Testis (tissue), 2 donors: ENCODE data around the gene ZNRF2.

Experiments
- POLR2A ChIP-seq: fragments of 450-650 bp; IDR thresholded peaks from one replicate; pipeline ENCODE4 v1.6.1; 2017; ENCODE audit warnings: antibody characterized with exemption, mild to moderate bottlenecking, moderate library complexity
- TF ChIP-seq, protein P1 (sequence below), 3 experiments: fragments of 450-650 bp in 2 of 3; fragments of 200-600 bp in 1 of 3; sonication (generic) in 1 of 3; IDR thresholded peaks; one replicate each; pipeline ENCODE4 v1.5.1; 2016 to 2019; ENCODE audit warnings: antibody characterized with exemption in 3 of 3, mild to moderate bottlenecking in 2 of 3, moderate library complexity in 1 of 3

DNA sequence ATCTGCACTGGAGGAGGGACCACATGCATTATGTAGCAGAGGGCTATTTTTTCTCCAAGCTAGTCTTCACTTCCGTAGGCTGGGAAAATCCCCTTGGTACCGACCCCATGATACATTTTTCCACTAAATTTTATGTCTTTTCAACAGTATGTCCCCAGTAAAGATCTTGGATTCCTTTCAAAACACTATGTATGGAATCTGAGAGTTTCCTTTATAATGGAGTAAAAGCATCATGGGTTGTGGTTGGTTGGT, 4.8 kb upstream of the ZNRF2 start:
- TF ChIP-seq, protein P1, sequence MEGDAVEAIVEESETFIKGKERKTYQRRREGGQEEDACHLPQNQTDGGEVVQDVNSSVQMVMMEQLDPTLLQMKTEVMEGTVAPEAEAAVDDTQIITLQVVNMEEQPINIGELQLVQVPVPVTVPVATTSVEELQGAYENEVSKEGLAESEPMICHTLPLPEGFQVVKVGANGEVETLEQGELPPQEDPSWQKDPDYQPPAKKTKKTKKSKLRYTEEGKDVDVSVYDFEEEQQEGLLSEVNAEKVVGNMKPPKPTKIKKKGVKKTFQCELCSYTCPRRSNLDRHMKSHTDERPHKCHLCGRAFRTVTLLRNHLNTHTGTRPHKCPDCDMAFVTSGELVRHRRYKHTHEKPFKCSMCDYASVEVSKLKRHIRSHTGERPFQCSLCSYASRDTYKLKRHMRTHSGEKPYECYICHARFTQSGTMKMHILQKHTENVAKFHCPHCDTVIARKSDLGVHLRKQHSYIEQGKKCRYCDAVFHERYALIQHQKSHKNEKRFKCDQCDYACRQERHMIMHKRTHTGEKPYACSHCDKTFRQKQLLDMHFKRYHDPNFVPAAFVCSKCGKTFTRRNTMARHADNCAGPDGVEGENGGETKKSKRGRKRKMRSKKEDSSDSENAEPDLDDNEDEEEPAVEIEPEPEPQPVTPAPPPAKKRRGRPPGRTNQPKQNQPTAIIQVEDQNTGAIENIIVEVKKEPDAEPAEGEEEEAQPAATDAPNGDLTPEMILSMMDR (IDR thresholded peaks at IDR 0.05) = no peak
- no peak for TF ChIP-seq POLR2A
